ENCODE measurements around the gene ZC3H7B. TPM values are rescaled to one million over a fixed set of nuclear protein-coding genes. Genes with fewer than 3 reads are reported as not detected.

Gene ZC3H7B
- total and polyA plus RNA-seq, 2 donors from 2014 or later: 28.3 to 68.6 TPM

GRCh38 chr22:41345807-41346335, 44.5 kb downstream of the ZC3H7B start:
- intact Hi-C loops (cut with DNase I): no loop called here
- TF ChIP-seq CTCF (IDR thresholded peaks at IDR 0.05; ENCODE audit: borderline replicate concordance, extremely low read depth, insufficient read depth): no peak
- Histone ChIP-seq H3K4me1 (ENCODE audit: control insufficient read depth in 2 of 3, insufficient read depth in 2 of 3, low read depth in 1 of 3, low read length in 3 of 3) (peaks cover 0 to 29% (median 4%) of the 10 kb centered on the region in 3 donors), H3K4me3 (ENCODE audit: low read length in 3 of 3) (no peak overlapping the region), H3K36me3 (ENCODE audit: control insufficient read depth in 2 of 3, insufficient read depth in 3 of 3, low read length in 3 of 3) (peaks cover 0 to 36% (median 27%) of the 10 kb centered on the region in 3 donors), H3K27ac (ENCODE audit: low read depth in 2 of 2, low read length in 2 of 2) (no peak overlapping the region), H3K9me3 (ENCODE audit: control insufficient read depth in 2 of 3, insufficient read depth in 1 of 3, low read length in 3 of 3) (no peaks in the 10 kb centered on the region), H3K27me3 (ENCODE audit: control insufficient read depth, insufficient read depth, low read length) (no peaks in the 10 kb centered on the region), H3K9ac (ENCODE audit: low read length in 3 of 3) (no peak overlapping the region)
- FAIRE-seq: no peak
- DNase-seq: no peak

GRCh38 chr22:41347066-41347859, 45.9 kb downstream of the ZC3H7B start:
- DNase-seq: no peak

GRCh38 chr22:41348964-41349484, 47.7 kb downstream of the ZC3H7B start:
- H3K27ac ChIP-seq (ENCODE audit: low read depth in 2 of 2, low read length in 2 of 2): no peak overlapping the region
- intact Hi-C loops (cut with DNase I): no loop called here
- no peak for TF ChIP-seq CTCF (IDR thresholded peaks at IDR 0.05; ENCODE audit: borderline replicate concordance, extremely low read depth, insufficient read depth)
- H3K4me3 ChIP-seq (ENCODE audit: low read length in 3 of 3): no peak overlapping the region
- H3K4me1 ChIP-seq (ENCODE audit: control insufficient read depth in 2 of 3, insufficient read depth in 2 of 3, low read depth in 1 of 3, low read length in 3 of 3): peaks cover 0 to 26% (median 4%) of the 10 kb centered on the region in 3 donors
- FAIRE-seq (no peak), DNase-seq (no peak)
- H3K27me3 ChIP-seq (ENCODE audit: control insufficient read depth, insufficient read depth, low read length): no peaks in the 10 kb centered on the region
- H3K9ac ChIP-seq (ENCODE audit: low read length in 3 of 3): no peak overlapping the region
- H3K9me3 ChIP-seq (ENCODE audit: control insufficient read depth in 2 of 3, insufficient read depth in 1 of 3, low read length in 3 of 3): no peaks in the 10 kb centered on the region
- H3K36me3 ChIP-seq (ENCODE audit: control insufficient read depth in 2 of 3, insufficient read depth in 3 of 3, low read length in 3 of 3): peaks cover 4 to 44% (median 36%) of the 10 kb centered on the region in 3 donors

More at GRCh38 chr22:41347066-41347859, 45.9 kb downstream of the ZC3H7B start:
- Histone ChIP-seq H3K4me3 (ENCODE audit: low read length in 3 of 3) (no peak overlapping the region), H3K9ac (ENCODE audit: low read length in 3 of 3) (no peak overlapping the region), H3K36me3 (ENCODE audit: control insufficient read depth in 2 of 3, insufficient read depth in 3 of 3, low read length in 3 of 3) (peaks cover 2 to 39% (median 35%) of the 10 kb centered on the region in 3 donors), H3K4me1 (ENCODE audit: control insufficient read depth in 2 of 3, insufficient read depth in 2 of 3, low read depth in 1 of 3, low read length in 3 of 3) (peaks cover 0 to 32% (median 4%) of the 10 kb centered on the region in 3 donors), H3K9me3 (ENCODE audit: control insufficient read depth in 2 of 3, insufficient read depth in 1 of 3, low read length in 3 of 3) (no peaks in the 10 kb centered on the region), H3K27ac (ENCODE audit: low read depth in 2 of 2, low read length in 2 of 2) (peak overlapping the region in 1 of 2 donors; percentile 76), H3K27me3 (ENCODE audit: control insufficient read depth, insufficient read depth, low read length) (no peaks in the 10 kb centered on the region)
- no peak for TF ChIP-seq CTCF (IDR thresholded peaks at IDR 0.05; ENCODE audit: borderline replicate concordance, extremely low read depth, insufficient read depth)
- intact Hi-C loops (cut with DNase I): no loop called here
- no peak for FAIRE-seq
